Suppressor macrophage treated with lipopolysaccharide for 1 hour (primary cell): ENCODE measurements around the gene FECH.
"Not testable (repeated sequence)": the region's sequence is repeated elsewhere in the genome, so short reads cannot be mapped to it uniquely, and the experiment has no call there.

ENCODE experiments used
- DNase-seq, 3 donors: peaks; one replicate each; pipeline ENCODE4 v3.0.0-alpha.2; 2020 to 2022

The FECH gene

GRCh38 chr18:57529151-57529550, 57.4 kb downstream of the FECH start:
- DNase-seq: no peak

- DNase-seq: no peak
Observed at GRCh38 chr18:57527556-57528229, 58.8 kb downstream of the FECH start.

GRCh38 chr18:57523171-57523956, 63.1 kb downstream of the FECH start:
- DNase-seq: peak; percentile 74 to 86 (median 82)

- DNase-seq: not testable (repeated sequence)
Observed at GRCh38 chr18:57522348-57522747, 64.2 kb downstream of the FECH start.

GRCh38 chr18:57519668-57520424, 66.7 kb downstream of the FECH start:
- DNase-seq: no peak

- DNase-seq: no peak
Observed at GRCh38 chr18:57518533-57518932, 68.0 kb downstream of the FECH start.

- no peak for DNase-seq
Observed at GRCh38 chr18:57516056-57516455, 70.4 kb downstream of the FECH start.

- no peak for DNase-seq
Observed at GRCh38 chr18:57505231-57505630, 81.3 kb downstream of the FECH start.

GRCh38 chr18:57502624-57503023, 83.9 kb downstream of the FECH start:
- DNase-seq: no peak

- DNase-seq: no peak
Observed at GRCh38 chr18:57498682-57499256, 87.7 kb downstream of the FECH start.
